OCI-LY1 (cell line): Measurements from ENCODE around the gene SAMD1.
A peak's percentile ranks its signal among the peaks of the same experiment; 100 is the strongest.

Experiments used
- H2AFZ ChIP-seq: fragments of 200-600 bp; sonication (generic), shearing (Covaris generic); 2 replicates; pipeline ENCODE4 v1.6.0; 2014; ENCODE audit warnings: antibody characterized with exemption, mild to moderate bottlenecking, low read length
- H3F3A ChIP-seq: fragments of 200-600 bp; sonication (generic), shearing (Covaris generic); 2 replicates; pipeline ENCODE4 v1.6.0; 2014; ENCODE audit warnings: mild to moderate bottlenecking, antibody characterized with exemption, low read length, moderate library complexity; ENCODE audit not compliant: insufficient read depth
- H3K27ac ChIP-seq: fragments of 200-600 bp; sonication (generic); 2 replicates; pipeline ENCODE4 v1.5.1; 2014; ENCODE audit warnings: low read length, mixed run types, mild to moderate bottlenecking, low read depth; ENCODE audit not compliant: poor library complexity, severe bottlenecking
- H3K27me3 ChIP-seq: fragments of 200-600 bp; sonication (generic); 2 replicates; pipeline ENCODE4 v1.6.0; 2014; ENCODE audit warnings: antibody characterized with exemption, mild to moderate bottlenecking, low read length, moderate library complexity; ENCODE audit not compliant: insufficient read depth
- H3K36me3 ChIP-seq: fragments of 200-600 bp; sonication (generic); 2 replicates; pipeline ENCODE4 v1.6.1; 2014; ENCODE audit warnings: mild to moderate bottlenecking, antibody characterized with exemption, low read length, moderate library complexity, mixed read lengths; ENCODE audit not compliant: insufficient read depth
- H3K4me1 ChIP-seq: fragments of 200-600 bp; sonication (generic); 2 replicates; pipeline ENCODE4 v1.5.1; 2014; ENCODE audit warnings: mild to moderate bottlenecking, low read length, moderate library complexity; ENCODE audit not compliant: insufficient read depth, severe bottlenecking
- H3K4me2 ChIP-seq: fragments of 200-600 bp; sonication (generic), shearing (Covaris generic); 2 replicates; pipeline ENCODE4 v1.6.1; 2014; ENCODE audit warnings: low read length
- H3K4me3 ChIP-seq: fragments of 200-600 bp; sonication (generic); 2 replicates; pipeline ENCODE4 v1.5.1; 2014; ENCODE audit warnings: low read length, low read depth, mild to moderate bottlenecking, mixed read lengths; ENCODE audit not compliant: poor library complexity, severe bottlenecking
- H3K79me2 ChIP-seq: fragments of 200-600 bp; shearing (Covaris generic); 2 replicates; pipeline ENCODE4 v1.6.1; 2016; ENCODE audit warnings: mixed run types, low read length, mixed read lengths; ENCODE audit not compliant: insufficient read depth
- H3K9ac ChIP-seq: fragments of 200-600 bp; sonication (generic), shearing (Covaris generic); 2 replicates; pipeline ENCODE4 v1.6.1; 2014; ENCODE audit warnings: mild to moderate bottlenecking, low read length, mixed read lengths
- H3K9me2 ChIP-seq: fragments of 200-600 bp; sonication (generic), shearing (Covaris generic); 2 replicates; pipeline ENCODE4 v1.6.1; 2014; ENCODE audit warnings: low read depth, mild to moderate bottlenecking, low read length, mixed read lengths
- H3K9me3 ChIP-seq: fragments of 200-600 bp; shearing (Covaris generic); 2 replicates; pipeline ENCODE4 v1.6.1; 2014; ENCODE audit warnings: low read length, mixed read lengths
- H4K20me1 ChIP-seq: fragments of 200-600 bp; sonication (generic), shearing (Covaris generic); 2 replicates; pipeline ENCODE4 v1.6.0; 2016; ENCODE audit warnings: mild to moderate bottlenecking, low read length; ENCODE audit not compliant: insufficient read depth
- EZH2 ChIP-seq: fragments of 200-600 bp; sonication (generic), shearing (Covaris generic); IDR thresholded peaks from 2 replicates; pipeline ENCODE4 v1.8.0; 2017; ENCODE audit warnings: borderline replicate concordance, mixed run types, mild to moderate bottlenecking, antibody characterized with exemption, low read length, moderate library complexity, mixed read lengths
- TF ChIP-seq, protein P1 (sequence below): fragments of 200-600 bp; sonication (generic), shearing (Covaris generic); IDR thresholded peaks from 2 replicates; pipeline ENCODE4 v1.5.1; 2017; ENCODE audit warnings: mild to moderate bottlenecking, antibody characterized with exemption, low read length, moderate library complexity, mixed read lengths

The SAMD1 gene

GRCh38 chr19:14116525-14116917 is 26.0 kb upstream of the SAMD1 start:
- Histone ChIP-seq H3K79me2 (no peaks in the 10 kb centered on the region), H3F3A (0 out of 2 replicates have a peak, but pooled peaks cover 4% of the 10 kb centered on the region), H3K27ac (no peak overlapping the region), H3K27me3 (no peaks in the 10 kb centered on the region), H3K9me3 (no peaks in the 10 kb centered on the region), H3K4me3 (peak overlapping the region; percentile 88), H3K4me1 (peaks cover 51% of the 10 kb centered on the region), H3K9ac (peak overlapping the region; percentile 80), H2AFZ (no peak overlapping the region), H3K4me2 (peak overlapping the region; percentile 96), H3K9me2 (no peaks in the 10 kb centered on the region), H4K20me1 (no peaks in the 10 kb centered on the region), H3K36me3 (no peaks in the 10 kb centered on the region)
- TF ChIP-seq, protein P1, sequence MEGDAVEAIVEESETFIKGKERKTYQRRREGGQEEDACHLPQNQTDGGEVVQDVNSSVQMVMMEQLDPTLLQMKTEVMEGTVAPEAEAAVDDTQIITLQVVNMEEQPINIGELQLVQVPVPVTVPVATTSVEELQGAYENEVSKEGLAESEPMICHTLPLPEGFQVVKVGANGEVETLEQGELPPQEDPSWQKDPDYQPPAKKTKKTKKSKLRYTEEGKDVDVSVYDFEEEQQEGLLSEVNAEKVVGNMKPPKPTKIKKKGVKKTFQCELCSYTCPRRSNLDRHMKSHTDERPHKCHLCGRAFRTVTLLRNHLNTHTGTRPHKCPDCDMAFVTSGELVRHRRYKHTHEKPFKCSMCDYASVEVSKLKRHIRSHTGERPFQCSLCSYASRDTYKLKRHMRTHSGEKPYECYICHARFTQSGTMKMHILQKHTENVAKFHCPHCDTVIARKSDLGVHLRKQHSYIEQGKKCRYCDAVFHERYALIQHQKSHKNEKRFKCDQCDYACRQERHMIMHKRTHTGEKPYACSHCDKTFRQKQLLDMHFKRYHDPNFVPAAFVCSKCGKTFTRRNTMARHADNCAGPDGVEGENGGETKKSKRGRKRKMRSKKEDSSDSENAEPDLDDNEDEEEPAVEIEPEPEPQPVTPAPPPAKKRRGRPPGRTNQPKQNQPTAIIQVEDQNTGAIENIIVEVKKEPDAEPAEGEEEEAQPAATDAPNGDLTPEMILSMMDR, result no peak
- no peak for TF ChIP-seq EZH2

- H3F3A ChIP-seq, result 0 out of 2 replicates have a peak, but pooled peaks cover 4% of the 10 kb centered on the region
- H3K36me3 ChIP-seq, result no peaks in the 10 kb centered on the region
- no peak overlapping the region for H2AFZ ChIP-seq
- peaks cover 51% of the 10 kb centered on the region for H3K4me1 ChIP-seq
- TF ChIP-seq, protein P1, result no peak
- no peak for TF ChIP-seq EZH2
- H3K9ac ChIP-seq, result peak overlapping the region; percentile 80; the same call in 1 of the 2 replicates
- no peaks in the 10 kb centered on the region for H3K9me3 ChIP-seq
- no peaks in the 10 kb centered on the region for H3K79me2 ChIP-seq
- peak overlapping the region; percentile 96 for H3K4me2 ChIP-seq
- H3K4me3 ChIP-seq, result peak overlapping the region; percentile 88
- H3K9me2 ChIP-seq, result no peaks in the 10 kb centered on the region
- no peak overlapping the region for H3K27ac ChIP-seq
- H3K27me3 ChIP-seq, result no peaks in the 10 kb centered on the region
- no peaks in the 10 kb centered on the region for H4K20me1 ChIP-seq
Measured at GRCh38 chr19:14115756-14116155, 25.2 kb upstream of the SAMD1 start.

DNA sequence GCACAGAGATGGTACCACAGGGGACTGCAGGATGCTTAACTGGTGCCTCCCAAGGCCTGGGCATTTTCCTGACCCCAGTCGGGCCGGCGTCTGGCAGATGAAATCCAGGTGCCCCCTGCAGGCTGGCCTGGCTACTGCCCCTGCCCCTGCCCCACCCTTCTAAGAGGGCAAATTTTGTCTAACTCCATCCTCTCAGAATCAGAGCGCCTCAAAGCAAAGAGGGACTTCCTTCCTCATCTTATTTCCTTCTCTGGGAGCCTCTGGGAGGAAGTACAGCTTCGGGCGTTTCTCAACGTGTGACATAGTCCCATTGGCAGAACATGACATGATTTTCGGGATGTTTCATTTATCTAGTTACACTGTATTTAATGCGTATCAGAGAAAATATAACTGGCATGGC is 24.3 kb upstream of the SAMD1 start:
- Histone ChIP-seq H4K20me1 (no peaks in the 10 kb centered on the region), H3K9me3 (no peaks in the 10 kb centered on the region), H3K4me2 (no peak overlapping the region), H3K4me1 (peaks cover 51% of the 10 kb centered on the region), H3K27me3 (no peaks in the 10 kb centered on the region), H2AFZ (no peak overlapping the region), H3K9me2 (no peaks in the 10 kb centered on the region), H3K4me3 (no peak overlapping the region), H3K36me3 (no peaks in the 10 kb centered on the region), H3F3A (0 out of 2 replicates have a peak, but pooled peaks cover 4% of the 10 kb centered on the region), H3K9ac (no peak overlapping the region), H3K79me2 (no peaks in the 10 kb centered on the region), H3K27ac (no peak overlapping the region)
- TF ChIP-seq, protein P1, result peak; percentile 53
- no peak for TF ChIP-seq EZH2
